IMR-90 (cell line): ENCODE results near the gene RCOR3.

Experiments
- CHD1 ChIP-seq: IDR thresholded peaks from 2 replicates; pipeline ENCODE4 v1.6.1; 2012; ENCODE audit warnings: low read depth, low read length, improper control_type of control experiment
- CTCF ChIP-seq: conservative IDR thresholded peaks from 2 replicates; pipeline ENCODE4 v1.5.1; 2012; ENCODE audit warnings: mild to moderate bottlenecking, low read depth, low read length, improper control_type of control experiment
- MAFK ChIP-seq: IDR thresholded peaks from 2 replicates; pipeline ENCODE4 v1.6.1; 2012; ENCODE audit warnings: low read depth, low read length, improper control_type of control experiment
- MAZ ChIP-seq: IDR thresholded peaks from 2 replicates; pipeline ENCODE4 v1.6.1; 2012; ENCODE audit warnings: low read depth, mild to moderate bottlenecking, low read length, improper control_type of control experiment, moderate library complexity, borderline replicate concordance
- POLR2A ChIP-seq: IDR thresholded peaks from 2 replicates; pipeline ENCODE4 v1.6.1; 2012; ENCODE audit warnings: mild to moderate bottlenecking, low read depth, low read length
- RAD21 ChIP-seq: IDR thresholded peaks from 2 replicates; pipeline ENCODE4 v1.6.1; 2012; ENCODE audit warnings: low read length, improper control_type of control experiment
- RFX5 ChIP-seq: IDR thresholded peaks from 2 replicates; pipeline ENCODE4 v1.8.0; 2012; ENCODE audit warnings: low read depth, mild to moderate bottlenecking, low read length, moderate library complexity
- SMC3 ChIP-seq: fragments of 150-350 bp; IDR thresholded peaks from 2 replicates; pipeline ENCODE4 v1.6.1; 2016; ENCODE audit warnings: low read depth, mild to moderate bottlenecking, antibody characterized with exemption, low read length, moderate library complexity
- TF ChIP-seq, protein P1 (sequence below): fragments of 150-350 bp; IDR thresholded peaks from 2 replicates; pipeline ENCODE4 v1.6.1; 2017; ENCODE audit warnings: mild to moderate bottlenecking, antibody characterized with exemption, low read length, low read depth
- TF ChIP-seq, protein P2 (sequence below): fragments of 150-350 bp; IDR thresholded peaks from 2 replicates; pipeline ENCODE4 v1.6.1; 2016; ENCODE audit warnings: low read depth, mild to moderate bottlenecking, low read length, moderate library complexity, borderline replicate concordance

DNA sequence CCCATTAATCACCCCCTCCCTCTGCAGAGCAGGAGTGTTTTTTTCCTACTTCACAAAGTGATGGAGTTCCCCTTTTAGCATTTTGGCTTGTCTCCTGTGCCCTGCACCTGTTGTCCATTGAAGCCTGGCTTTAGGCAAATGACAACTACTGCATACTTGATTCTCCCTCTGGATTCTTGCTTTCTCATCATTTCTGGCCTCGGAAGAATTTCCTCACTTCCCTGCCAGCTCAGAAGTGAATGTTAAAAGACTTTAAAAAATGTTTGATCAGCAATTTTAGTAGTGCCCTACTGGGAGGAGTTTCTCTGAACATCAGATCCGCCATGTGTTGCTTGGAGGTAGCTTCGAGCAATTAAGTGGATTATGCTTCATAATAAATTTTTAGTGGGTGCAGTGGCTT is 28.1 kb downstream of the RCOR3 start:
- TF ChIP-seq CTCF: no peak
- TF ChIP-seq MAFK: peak; percentile 93
- no peak for TF ChIP-seq MAZ
- no peak for TF ChIP-seq RFX5
- no peak for TF ChIP-seq RAD21
- TF ChIP-seq, protein P1, sequence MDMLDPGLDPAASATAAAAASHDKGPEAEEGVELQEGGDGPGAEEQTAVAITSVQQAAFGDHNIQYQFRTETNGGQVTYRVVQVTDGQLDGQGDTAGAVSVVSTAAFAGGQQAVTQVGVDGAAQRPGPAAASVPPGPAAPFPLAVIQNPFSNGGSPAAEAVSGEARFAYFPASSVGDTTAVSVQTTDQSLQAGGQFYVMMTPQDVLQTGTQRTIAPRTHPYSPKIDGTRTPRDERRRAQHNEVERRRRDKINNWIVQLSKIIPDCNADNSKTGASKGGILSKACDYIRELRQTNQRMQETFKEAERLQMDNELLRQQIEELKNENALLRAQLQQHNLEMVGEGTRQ: no peak
- no peak for TF ChIP-seq CHD1
- TF ChIP-seq POLR2A: no peak
- no peak for TF ChIP-seq SMC3
- TF ChIP-seq, protein P2, sequence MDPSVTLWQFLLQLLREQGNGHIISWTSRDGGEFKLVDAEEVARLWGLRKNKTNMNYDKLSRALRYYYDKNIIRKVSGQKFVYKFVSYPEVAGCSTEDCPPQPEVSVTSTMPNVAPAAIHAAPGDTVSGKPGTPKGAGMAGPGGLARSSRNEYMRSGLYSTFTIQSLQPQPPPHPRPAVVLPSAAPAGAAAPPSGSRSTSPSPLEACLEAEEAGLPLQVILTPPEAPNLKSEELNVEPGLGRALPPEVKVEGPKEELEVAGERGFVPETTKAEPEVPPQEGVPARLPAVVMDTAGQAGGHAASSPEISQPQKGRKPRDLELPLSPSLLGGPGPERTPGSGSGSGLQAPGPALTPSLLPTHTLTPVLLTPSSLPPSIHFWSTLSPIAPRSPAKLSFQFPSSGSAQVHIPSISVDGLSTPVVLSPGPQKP: no peak
